ENCODE data around the gene EML5.
"Not testable (repeated sequence)": the region's sequence is repeated elsewhere in the genome, so short reads cannot be mapped to it uniquely, and the experiment has no call there.

EML5 gene

DNA sequence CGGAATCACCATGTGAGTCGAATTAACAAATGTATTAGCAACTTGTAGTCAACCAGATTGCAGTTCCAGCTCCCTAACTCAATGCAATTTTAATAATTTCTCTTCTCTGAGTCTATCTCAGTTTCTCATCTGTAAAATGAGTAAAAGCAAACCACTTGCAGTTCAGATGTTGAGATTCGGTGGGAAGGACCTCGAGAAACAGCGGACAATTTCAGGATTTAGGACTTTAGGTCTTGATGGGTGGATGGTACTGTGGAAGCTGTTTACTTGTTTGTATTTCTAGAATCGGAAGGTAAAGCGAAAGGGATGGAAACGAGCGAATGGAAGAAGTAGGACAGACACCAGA lies 31.2 kb upstream of the EML5 start:
- Mint-ChIP-seq H3K36me3 (ENCODE audit: low read depth) (no peaks in the 10 kb centered on the region), H3K27me3 (ENCODE audit: low read depth) (peaks cover 26% of the 10 kb centered on the region), H3K27ac (peak overlapping the region; percentile 94), H3K4me3 (peak overlapping the region; percentile 89), H3K9me3 (no peaks in the 10 kb centered on the region), H3K4me1 (ENCODE audit: low read depth) (peaks cover 8% of the 10 kb centered on the region)

DNA sequence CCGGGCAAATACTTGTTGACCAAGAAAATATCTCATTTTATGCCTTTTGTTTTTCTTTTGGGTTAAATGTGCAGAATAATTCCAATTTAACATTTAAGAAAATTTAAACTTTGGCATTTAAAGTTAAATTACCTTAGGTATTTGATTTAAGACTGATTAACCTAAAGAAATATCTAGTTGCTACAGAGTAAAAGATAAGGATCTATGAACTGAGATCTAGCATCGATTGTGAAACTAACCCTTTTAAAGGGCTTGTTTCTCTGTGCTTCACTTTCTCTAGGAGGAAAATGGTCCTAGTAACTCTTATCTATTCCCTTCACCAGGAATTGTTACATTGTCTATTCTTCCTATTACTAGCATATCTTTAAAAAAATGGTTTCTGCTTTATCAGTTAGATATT lies 29.1 kb upstream of the EML5 start:
- Mint-ChIP-seq H3K4me3 (no peak overlapping the region), H3K36me3 (ENCODE audit: low read depth) (no peaks in the 10 kb centered on the region), H3K9me3 (no peaks in the 10 kb centered on the region), H3K27me3 (ENCODE audit: low read depth) (peaks cover 35% of the 10 kb centered on the region), H3K27ac (no peak overlapping the region), H3K4me1 (ENCODE audit: low read depth) (peaks cover 8% of the 10 kb centered on the region)

DNA sequence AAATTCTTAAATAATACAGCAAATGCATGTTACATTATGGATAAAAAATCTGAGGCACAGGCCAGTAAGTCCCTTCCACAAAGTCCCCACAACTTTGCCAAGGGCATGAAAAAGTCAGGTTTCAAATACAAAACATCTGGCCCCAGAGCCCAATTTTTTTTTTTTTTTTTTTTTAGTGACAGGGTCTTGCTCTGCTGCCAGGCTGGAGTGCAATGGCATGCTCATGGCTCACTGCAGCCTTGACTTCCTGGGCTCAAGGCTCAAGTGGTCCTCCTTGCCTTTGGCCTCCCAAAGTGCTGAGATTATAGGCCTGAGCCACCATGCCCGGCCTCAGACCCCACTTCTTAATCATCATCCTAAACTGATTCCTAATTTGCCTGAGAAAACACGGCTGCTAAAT lies 28.6 kb upstream of the EML5 start:
- Mint-ChIP-seq H3K4me3 (no peak overlapping the region), H3K9me3 (no peaks in the 10 kb centered on the region), H3K36me3 (ENCODE audit: low read depth) (no peaks in the 10 kb centered on the region), H3K27me3 (ENCODE audit: low read depth) (peaks cover 35% of the 10 kb centered on the region), H3K4me1 (ENCODE audit: low read depth) (peaks cover 8% of the 10 kb centered on the region), H3K27ac (no peak overlapping the region)

DNA sequence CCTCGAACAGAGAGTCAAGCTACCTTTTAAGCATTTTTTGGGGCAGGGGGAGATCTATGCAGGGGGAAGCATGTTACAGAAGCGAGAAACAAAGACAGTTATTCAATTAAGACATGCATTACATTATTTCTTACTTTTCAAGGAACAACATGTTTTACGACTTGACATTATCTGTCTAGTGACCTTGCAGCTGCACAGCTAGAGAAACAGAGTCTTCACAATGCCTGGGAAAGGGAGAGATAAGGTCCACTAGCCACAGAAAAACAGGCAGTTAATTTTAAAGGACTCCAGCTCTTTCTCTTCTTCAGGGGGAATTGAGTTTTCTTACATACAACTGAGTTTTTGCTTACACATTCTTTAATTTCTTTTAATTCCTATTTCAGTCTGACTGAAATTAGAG lies 26.9 kb upstream of the EML5 start:
- H3K27ac Mint-ChIP-seq; H3K9me3 Mint-ChIP-seq; H3K4me1 Mint-ChIP-seq (ENCODE audit: low read depth); H3K4me3 Mint-ChIP-seq; H3K36me3 Mint-ChIP-seq (ENCODE audit: low read depth): not testable (repeated sequence)
- H3K27me3 Mint-ChIP-seq (ENCODE audit: low read depth), result peaks cover 40% of the 10 kb centered on the region

GRCh38 chr14:88818018-88818417 lies 25.3 kb upstream of the EML5 start:
- no peak overlapping the region for H3K27ac Mint-ChIP-seq
- H3K9me3 Mint-ChIP-seq, result no peaks in the 10 kb centered on the region
- H3K36me3 Mint-ChIP-seq (ENCODE audit: low read depth), result no peaks in the 10 kb centered on the region
- H3K4me3 Mint-ChIP-seq, result no peak overlapping the region
- no peaks in the 10 kb centered on the region for H3K4me1 Mint-ChIP-seq (ENCODE audit: low read depth)
- peaks cover 40% of the 10 kb centered on the region for H3K27me3 Mint-ChIP-seq (ENCODE audit: low read depth)

DNA sequence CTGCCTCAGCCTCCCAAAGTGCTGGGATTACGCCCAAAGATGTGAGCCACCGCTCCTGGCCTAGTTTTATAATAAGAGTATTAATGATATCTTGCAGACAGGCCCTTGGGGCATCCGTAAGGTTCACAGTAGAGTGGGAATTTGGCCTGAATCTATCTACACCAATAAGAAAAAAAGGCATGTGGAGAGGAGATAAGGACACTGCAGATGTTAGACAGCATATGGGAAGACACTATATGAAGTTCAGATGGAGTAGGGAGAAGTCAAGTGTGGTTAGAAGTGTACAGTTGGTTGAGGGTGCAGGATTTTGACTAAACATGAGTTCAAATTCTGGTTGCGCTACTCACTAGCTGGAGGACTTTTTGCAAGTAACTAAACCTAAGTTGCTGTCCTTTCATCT lies 23.2 kb upstream of the EML5 start:
- no peak overlapping the region for H3K4me3 Mint-ChIP-seq

GRCh38 chr14:88808359-88808758 lies 15.6 kb upstream of the EML5 start:
- no peaks in the 10 kb centered on the region for H3K9me3 Mint-ChIP-seq
- H3K27me3 Mint-ChIP-seq (ENCODE audit: low read depth), result peaks cover 31% of the 10 kb centered on the region
- no peaks in the 10 kb centered on the region for H3K4me1 Mint-ChIP-seq (ENCODE audit: low read depth)
- H3K27ac Mint-ChIP-seq, result no peak overlapping the region
- no peaks in the 10 kb centered on the region for H3K36me3 Mint-ChIP-seq (ENCODE audit: low read depth)
- no peak overlapping the region for H3K4me3 Mint-ChIP-seq

More for the DNA sequence above, 23.2 kb upstream of the EML5 start:
- Mint-ChIP-seq H3K27me3 (ENCODE audit: low read depth) (peaks cover 44% of the 10 kb centered on the region), H3K27ac (no peak overlapping the region), H3K4me1 (ENCODE audit: low read depth) (no peaks in the 10 kb centered on the region), H3K9me3 (no peaks in the 10 kb centered on the region), H3K36me3 (ENCODE audit: low read depth) (no peaks in the 10 kb centered on the region)

DNA sequence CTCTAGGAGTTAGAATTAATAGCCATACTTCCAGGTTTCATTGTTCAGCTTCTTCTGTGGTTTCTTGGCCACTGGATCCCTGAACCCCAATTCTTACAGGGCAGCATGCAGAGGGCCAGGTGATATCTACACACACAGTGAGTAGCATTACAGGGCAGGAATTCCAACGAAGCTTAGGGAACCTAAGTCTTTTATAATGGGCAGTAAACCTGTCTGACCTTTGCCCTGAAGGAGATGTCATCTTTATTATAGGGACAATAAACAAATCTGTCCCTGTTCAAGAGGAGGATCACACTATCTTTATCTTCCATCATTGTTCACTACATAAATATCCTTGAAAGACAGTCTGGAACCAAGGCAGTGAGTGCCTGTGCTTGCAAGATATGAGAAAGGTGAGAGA lies 11.7 kb upstream of the EML5 start:
- Mint-ChIP-seq H3K9me3 (no peaks in the 10 kb centered on the region), H3K27me3 (ENCODE audit: low read depth) (peaks cover 27% of the 10 kb centered on the region), H3K27ac (no peak overlapping the region), H3K4me3 (no peak overlapping the region), H3K4me1 (ENCODE audit: low read depth) (no peaks in the 10 kb centered on the region), H3K36me3 (ENCODE audit: low read depth) (no peaks in the 10 kb centered on the region)

- no peaks in the 10 kb centered on the region for H3K36me3 Mint-ChIP-seq (ENCODE audit: low read depth)
- no peaks in the 10 kb centered on the region for H3K4me1 Mint-ChIP-seq (ENCODE audit: low read depth)
- no peak overlapping the region for H3K4me3 Mint-ChIP-seq
- H3K27ac Mint-ChIP-seq, result no peak overlapping the region
- H3K9me3 Mint-ChIP-seq, result no peaks in the 10 kb centered on the region
- H3K27me3 Mint-ChIP-seq (ENCODE audit: low read depth), result peaks cover 31% of the 10 kb centered on the region
Measured at GRCh38 chr14:88804035-88804434, 11.3 kb upstream of the EML5 start.

DNA sequence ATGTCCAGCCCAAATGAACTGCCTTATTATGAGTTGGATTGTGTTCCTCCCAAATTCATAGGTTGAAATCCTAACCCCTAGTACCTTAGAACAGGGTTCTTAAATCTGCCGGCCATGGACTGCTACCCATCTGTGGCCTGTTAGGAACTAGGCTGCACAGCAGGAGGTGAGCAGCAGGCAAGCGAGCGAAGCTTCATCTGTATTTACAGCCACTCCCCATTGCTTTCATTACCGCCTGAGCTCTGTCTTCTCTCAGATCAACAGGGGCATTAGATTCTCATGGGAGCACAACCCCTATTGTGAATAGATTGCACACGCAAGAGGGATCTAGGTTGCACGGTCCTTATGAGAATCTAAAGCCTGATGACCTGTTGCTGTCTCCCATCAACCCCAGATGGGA lies 9.8 kb upstream of the EML5 start:
- peaks cover 41% of the 10 kb centered on the region for H3K27me3 Mint-ChIP-seq (ENCODE audit: low read depth)
- H3K4me1 Mint-ChIP-seq (ENCODE audit: low read depth), result no peaks in the 10 kb centered on the region

GRCh38 chr14:88799522-88799921 lies 6.8 kb upstream of the EML5 start:
- Mint-ChIP-seq H3K27me3 (ENCODE audit: low read depth) (peaks cover 28% of the 10 kb centered on the region), H3K9me3 (no peaks in the 10 kb centered on the region), H3K27ac (no peak overlapping the region), H3K36me3 (ENCODE audit: low read depth) (no peaks in the 10 kb centered on the region), H3K4me3 (no peak overlapping the region), H3K4me1 (ENCODE audit: low read depth) (no peaks in the 10 kb centered on the region)

More for the DNA sequence above, 9.8 kb upstream of the EML5 start:
- H3K4me3 Mint-ChIP-seq, result no peak overlapping the region
- H3K9me3 Mint-ChIP-seq, result no peaks in the 10 kb centered on the region
- no peak overlapping the region for H3K27ac Mint-ChIP-seq
- no peaks in the 10 kb centered on the region for H3K36me3 Mint-ChIP-seq (ENCODE audit: low read depth)

- H3K4me3 Mint-ChIP-seq, result no peak overlapping the region
- H3K27ac Mint-ChIP-seq, result no peak overlapping the region
- H3K4me1 Mint-ChIP-seq (ENCODE audit: low read depth), result peaks cover 4% of the 10 kb centered on the region
- no peaks in the 10 kb centered on the region for H3K9me3 Mint-ChIP-seq
- H3K36me3 Mint-ChIP-seq (ENCODE audit: low read depth), result no peaks in the 10 kb centered on the region
- peaks cover 37% of the 10 kb centered on the region for H3K27me3 Mint-ChIP-seq (ENCODE audit: low read depth)
Measured at GRCh38 chr14:88798156-88798555, 5.4 kb upstream of the EML5 start.

DNA sequence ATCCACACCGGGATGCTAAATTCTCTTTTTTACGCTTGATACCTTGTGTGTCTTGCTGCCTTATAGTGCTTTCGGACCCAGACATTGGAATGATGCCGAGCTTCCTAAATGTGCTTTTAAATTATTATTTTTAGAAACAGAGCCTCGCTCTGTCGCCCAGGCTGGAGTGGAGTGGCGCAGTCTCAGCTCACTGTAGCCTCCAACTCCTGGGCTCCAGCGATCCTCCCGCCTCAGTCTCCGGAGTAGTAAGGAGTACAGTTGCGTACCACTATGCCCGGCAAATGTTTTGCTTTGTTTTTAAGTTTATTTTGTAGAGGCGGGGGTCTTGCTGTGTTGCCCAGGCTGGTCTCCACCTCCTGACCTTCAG lies 489 bp upstream of the EML5 start:
- H3K9me3 Mint-ChIP-seq, result no peaks in the 10 kb centered on the region
- H3K4me3 Mint-ChIP-seq, result peak overlapping the region; percentile 77
- H3K4me1 Mint-ChIP-seq (ENCODE audit: low read depth), result peaks cover 16% of the 10 kb centered on the region
- no peaks in the 10 kb centered on the region for H3K36me3 Mint-ChIP-seq (ENCODE audit: low read depth)
- no peak overlapping the region for H3K27ac Mint-ChIP-seq
- peaks cover 39% of the 10 kb centered on the region for H3K27me3 Mint-ChIP-seq (ENCODE audit: low read depth)

DNA sequence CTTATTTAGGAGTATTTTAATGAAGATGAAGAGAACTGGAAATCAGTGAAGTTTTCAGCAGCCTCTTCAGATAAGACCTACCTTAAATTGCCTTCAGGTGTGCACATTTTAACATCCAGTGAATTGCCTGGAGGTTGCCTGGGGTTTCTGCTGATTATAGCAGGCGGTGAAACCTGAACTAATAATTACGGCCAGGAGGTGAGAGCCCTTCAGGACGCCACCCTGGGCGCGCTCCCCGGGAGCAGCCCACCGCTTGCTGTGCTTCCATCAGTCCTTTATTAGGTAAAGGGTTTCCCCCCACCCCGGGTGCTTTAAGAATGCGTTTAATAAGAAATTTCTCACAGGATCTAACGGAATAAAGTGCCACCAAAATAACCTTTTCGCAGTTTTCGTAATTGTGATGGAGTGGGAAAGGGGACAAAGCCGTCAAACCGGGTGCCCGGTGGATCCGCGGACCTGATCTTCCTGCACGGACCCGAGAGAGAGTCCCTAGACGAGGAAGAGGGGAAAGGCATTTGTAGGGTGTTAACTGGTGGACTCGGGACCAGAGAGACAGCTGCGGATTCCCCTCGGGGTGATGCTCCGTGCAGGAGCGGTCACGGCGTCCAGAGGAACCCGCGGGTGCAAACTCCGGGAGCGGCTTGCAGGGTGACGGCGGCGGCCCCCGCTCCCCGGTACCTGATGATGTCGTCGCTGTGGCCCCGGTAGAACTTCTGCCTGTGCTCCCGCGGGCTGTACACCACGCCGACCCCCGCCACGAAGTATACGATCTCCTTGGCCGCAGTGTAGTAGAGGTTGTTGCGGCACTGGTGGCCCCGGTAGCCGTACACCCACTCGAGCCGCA lies 902 bp downstream of the EML5 start:
- H3K27me3 Mint-ChIP-seq (ENCODE audit: low read depth), result peaks cover 33% of the 10 kb centered on the region
- peak overlapping the region; percentile 52 for H3K27ac Mint-ChIP-seq
- no peaks in the 10 kb centered on the region for H3K9me3 Mint-ChIP-seq
- peaks cover 16% of the 10 kb centered on the region for H3K4me1 Mint-ChIP-seq (ENCODE audit: low read depth)
- H3K36me3 Mint-ChIP-seq (ENCODE audit: low read depth), result no peaks in the 10 kb centered on the region
- H3K4me3 Mint-ChIP-seq, result peak overlapping the region; percentile 82

- H3K9me3 Mint-ChIP-seq, result no peaks in the 10 kb centered on the region
- peaks cover 16% of the 10 kb centered on the region for H3K4me1 Mint-ChIP-seq (ENCODE audit: low read depth)
- no peak overlapping the region for H3K4me3 Mint-ChIP-seq
- H3K27me3 Mint-ChIP-seq (ENCODE audit: low read depth), result peaks cover 33% of the 10 kb centered on the region
- H3K27ac Mint-ChIP-seq, result no peak overlapping the region
- no peaks in the 10 kb centered on the region for H3K36me3 Mint-ChIP-seq (ENCODE audit: low read depth)
Measured at GRCh38 chr14:88791252-88791621, 1.5 kb downstream of the EML5 start.
